GM12878 (cell line): ENCODE results near the gene ABCA2. TPM values are rescaled to one million over a fixed set of nuclear protein-coding genes. Genes with fewer than 3 reads are reported as not detected.
A peak's percentile ranks its signal among the peaks of the same experiment; 100 is the strongest.

Source experiments
- ATAC-seq: fragments of 200-7000 bp; cut with Tn5 transposase; 3 replicates; pipeline ENCODE4 v1.9.1; 2020; ENCODE audit warnings: mild to moderate bottlenecking, moderate library complexity
- BruUV-seq: library from RNA; stranded (reverse); fragments of 400-500 nt; replicated peaks from 2 replicates; lab custom pipeline; 2021; lab: Mats Ljungman, UMichigan
- CTCF ChIA-PET: fragments of 300-600 bp; sonication (Branson Sonifier 250); formaldehyde crosslinking; extraction: SDS; loops from one replicate; lab custom pipeline; 2021; ENCODE audit warnings: inconsistent platforms; lab: Yijun Ruan, JAX
- POLR2A ChIA-PET: fragments of 350-600 bp; formaldehyde crosslinking; extraction: SDS; loops from one replicate; lab custom pipeline; 2021; ENCODE audit warnings: inconsistent platforms; lab: Charles Lee
- RAD21 ChIA-PET: fragments of 300-600 bp; sonication (Branson Sonifier 250); formaldehyde crosslinking; loops from one replicate; lab custom pipeline; 2023; ENCODE audit warnings: antibody characterized with exemption; ENCODE audit not compliant: unreplicated experiment; lab: Charles Lee
- SMC1A ChIA-PET: fragments of 300-600 bp; sonication (Branson Sonifier 250); formaldehyde crosslinking; loops from one replicate; lab custom pipeline; 2023; ENCODE audit not compliant: unreplicated experiment, uncharacterized antibody; lab: Charles Lee
- DNase-seq: peaks from one replicate; pipeline ENCODE4 v3.0.0-alpha.2; 2011; ENCODE audit warnings: low read depth, low spot score
- FAIRE-seq: peaks from 3 replicates; lab custom pipeline; 2011; peaks lifted over from hg19 to GRCh38; lab: Jason Lieb, UNC
- H2AFZ ChIP-seq: 2 replicates; pipeline ENCODE4 v1.6.0; 2011; ENCODE audit warnings: low read depth, low read length, control low read depth; ENCODE audit not compliant: control insufficient read depth
- H3K27ac ChIP-seq: 2 replicates; pipeline ENCODE4 v1.5.1; 2011; ENCODE audit warnings: control low read depth; ENCODE audit not compliant: control insufficient read depth, insufficient read depth
- H3K27me3 ChIP-seq, 2 experiments: replicated peaks in 1 of 2; 2 replicates each; pipeline versions ENCODE4 v1.6.0 to v1.6.1; 2011; ENCODE audit warnings: low read length in 1 of 2; ENCODE audit not compliant: control insufficient read depth in 2 of 2, insufficient read depth in 2 of 2
- H3K36me3 ChIP-seq, 2 experiments: 2 replicates each; pipeline ENCODE4 v1.5.1; 2011; ENCODE audit warnings: low read length in 1 of 2; ENCODE audit not compliant: control insufficient read depth in 2 of 2, insufficient read depth in 2 of 2
- H3K4me1 ChIP-seq: 2 replicates; pipeline ENCODE4 v1.6.1; 2011; ENCODE audit warnings: mild to moderate bottlenecking, low read length, moderate library complexity, mixed read lengths; ENCODE audit not compliant: control insufficient read depth, insufficient read depth
- H3K4me2 ChIP-seq: 2 replicates; pipeline ENCODE4 v1.6.0; 2011; ENCODE audit warnings: control low read depth; ENCODE audit not compliant: control insufficient read depth, insufficient read depth
- H3K4me3 ChIP-seq: fragments of 200-600 bp; sonication (generic); 2 replicates; pipeline ENCODE4 v1.5.1; 2016
- H3K79me2 ChIP-seq: 2 replicates; pipeline ENCODE4 v1.6.0; 2011; ENCODE audit warnings: low read length; ENCODE audit not compliant: control insufficient read depth, insufficient read depth
- H3K9ac ChIP-seq: 2 replicates; pipeline ENCODE4 v1.8.0; 2011; ENCODE audit warnings: low read length, control low read depth, mixed read lengths; ENCODE audit not compliant: control insufficient read depth, insufficient read depth
- H3K9me3 ChIP-seq: replicated peaks from 3 replicates; pipeline ENCODE4 v1.5.1; 2011; ENCODE audit warnings: mild to moderate bottlenecking, low read length; ENCODE audit not compliant: control insufficient read depth, insufficient read depth
- H4K20me1 ChIP-seq: 2 replicates; pipeline ENCODE4 v1.6.0; 2011; ENCODE audit not compliant: control insufficient read depth, insufficient read depth
- BHLHE40 ChIP-seq, 2 experiments: fragments of 450-650 bp in 1 of 2; IDR thresholded peaks; 2 replicates each; pipeline ENCODE4 v1.6.1; 2011 to 2017; ENCODE audit warnings: low read depth in 2 of 2, borderline replicate concordance in 1 of 2, improper control_type of control experiment in 1 of 2, low read length in 1 of 2, mild to moderate bottlenecking in 1 of 2
- CHD1 ChIP-seq: IDR thresholded peaks from 2 replicates; pipeline ENCODE4 v1.6.1; 2012; ENCODE audit warnings: low read depth, low read length, improper control_type of control experiment
- CREB1 ChIP-seq: IDR thresholded peaks from 2 replicates; pipeline ENCODE4 v1.6.1; 2012; ENCODE audit warnings: low read depth, mild to moderate bottlenecking, inconsistent platforms
- EGR1 ChIP-seq, 2 experiments: IDR thresholded peaks; 1 replicate in 1 of 2; 2 replicates in 1 of 2; pipeline ENCODE4 v1.6.1; 2011 to 2012; ENCODE audit warnings: low read depth in 2 of 2, low read length in 2 of 2, borderline replicate concordance in 1 of 2, mild to moderate bottlenecking in 1 of 2, moderate library complexity in 1 of 2
- JUND ChIP-seq: IDR thresholded peaks from 2 replicates; pipeline ENCODE4 v1.6.1; 2012; ENCODE audit warnings: low read depth, mild to moderate bottlenecking, low read length, improper control_type of control experiment, moderate library complexity
- PML ChIP-seq: IDR thresholded peaks from 2 replicates; pipeline ENCODE4 v1.6.1; 2012; ENCODE audit warnings: low read length, inconsistent platforms
- RAD21 ChIP-seq: IDR thresholded peaks from 2 replicates; pipeline ENCODE4 v1.6.1; 2011; ENCODE audit warnings: mild to moderate bottlenecking, low read depth, low read length, moderate library complexity; ENCODE audit not compliant: insufficient read depth
- SMC3 ChIP-seq: IDR thresholded peaks from 2 replicates; pipeline ENCODE4 v1.6.1; 2011; ENCODE audit warnings: low read length, improper control_type of control experiment, borderline replicate concordance
- STAT3 ChIP-seq: IDR thresholded peaks from 2 replicates; pipeline ENCODE4 v1.6.1; 2011; ENCODE audit warnings: low read depth, low read length, improper control_type of control experiment
- SUZ12 ChIP-seq: fragments of 200-600 bp; sonication (generic); IDR thresholded peaks from one replicate; pipeline ENCODE4 v1.6.1; 2018; ENCODE audit warnings: antibody characterized with exemption, mild to moderate bottlenecking; ENCODE audit not compliant: unreplicated experiment
- TCF12 ChIP-seq: IDR thresholded peaks from 2 replicates; pipeline ENCODE4 v1.6.1; 2011; ENCODE audit warnings: low read depth, mild to moderate bottlenecking, low read length
- YY1 ChIP-seq: IDR thresholded peaks from 2 replicates; pipeline ENCODE4 v1.6.1; 2011; ENCODE audit warnings: low read depth, mild to moderate bottlenecking, low read length
- ZBED1 ChIP-seq: IDR thresholded peaks from 2 replicates; pipeline ENCODE4 v1.6.1; 2016; ENCODE audit warnings: borderline replicate concordance
- WGBS: methylation state at CpG from one replicate; pipeline ENCODE4 v1.1.6; 2016; ENCODE audit warnings: low lambda C conversion rate; ENCODE audit not compliant: insufficient replicate concordance, insufficient coverage; ENCODE audit errors: missing lambda C conversion rate; 5-methylcytosine and 5-hydroxymethylcytosine counted together
- in situ Hi-C: fragments of 300-500 bp; cut with MboI; formaldehyde crosslinking; loops from 9 replicates; pipeline ENCODE4 v1.14.3; 2018; ENCODE audit warnings: mixed read lengths
- intact Hi-C: fragments of 100-400 bp; cut with micrococcal nuclease; formaldehyde crosslinking; loops from one replicate; pipeline ENCODE4 v1.14.2; 2022; ENCODE audit not compliant: unreplicated experiment
- polyA plus RNA-seq, 11 experiments: library from polyadenylated mRNA; depleted of rRNA in 4 of 11; unstranded in 6 of 11; stranded (reverse) in 5 of 11; fragments of >200 nt; fragmentation: Nextera tagmentation in 4 of 11; fragmentation: Illumina TruSeq in 1 of 11; extraction: Ambion mirVana in 4 of 11; extraction: Trizol in 1 of 11; gene quantifications; 1 replicate in 1 of 11; 2 replicates in 10 of 11; pipeline versions ENCODE4 v1.2.1 to v1.2.3, GENCODE V29; 2011 to 2016; ENCODE audit warnings: inconsistent platforms in 2 of 11, missing spikeins in 2 of 11, low read depth in 1 of 11
- total RNA-seq, 4 experiments: library from RNA; depleted of rRNA in 3 of 4; stranded (reverse); fragments of >200 nt in 3 of 4; fragmentation: Illumina TruSeq in 1 of 4; extraction: Trizol in 1 of 4; gene quantifications; 2 replicates each; pipeline versions ENCODE4 v1.2.1 to v1.2.3, GENCODE V29; 2013 to 2021
- TF ChIP-seq, protein P1 (sequence below): fragments of 450-650 bp; formaldehyde crosslinking; IDR thresholded peaks from 2 replicates; pipeline ENCODE4 v1.5.0; 2022; ENCODE audit warnings: mild to moderate bottlenecking, missing genetic modification characterization
- TF ChIP-seq, protein P2 (sequence below): IDR thresholded peaks from 2 replicates; pipeline ENCODE4 v1.6.1; 2012; ENCODE audit warnings: low read depth, low read length, improper control_type of control experiment
- TF ChIP-seq, protein P3 (sequence below), 3 experiments: IDR thresholded peaks in 2 of 3; conservative IDR thresholded peaks in 1 of 3; 2 replicates each; pipeline ENCODE4 v1.5.1; 2011; ENCODE audit warnings: low read depth in 3 of 3, low read length in 3 of 3, mild to moderate bottlenecking in 3 of 3, control low read depth in 2 of 3, moderate library complexity in 2 of 3, inconsistent platforms in 1 of 3, mixed read lengths in 1 of 3; ENCODE audit not compliant: control insufficient read depth in 2 of 3, insufficient read depth in 1 of 3; ENCODE audit errors: extremely low read depth in 1 of 3

ABCA2 gene
- total and polyA plus RNA-seq, 10 of the 15 experiments (the other 5 are each of a cell fraction or from before 2014, with no cell fraction given) = 0.13 to 2.6 (median 0.71) TPM; not detected in 2

DNA sequence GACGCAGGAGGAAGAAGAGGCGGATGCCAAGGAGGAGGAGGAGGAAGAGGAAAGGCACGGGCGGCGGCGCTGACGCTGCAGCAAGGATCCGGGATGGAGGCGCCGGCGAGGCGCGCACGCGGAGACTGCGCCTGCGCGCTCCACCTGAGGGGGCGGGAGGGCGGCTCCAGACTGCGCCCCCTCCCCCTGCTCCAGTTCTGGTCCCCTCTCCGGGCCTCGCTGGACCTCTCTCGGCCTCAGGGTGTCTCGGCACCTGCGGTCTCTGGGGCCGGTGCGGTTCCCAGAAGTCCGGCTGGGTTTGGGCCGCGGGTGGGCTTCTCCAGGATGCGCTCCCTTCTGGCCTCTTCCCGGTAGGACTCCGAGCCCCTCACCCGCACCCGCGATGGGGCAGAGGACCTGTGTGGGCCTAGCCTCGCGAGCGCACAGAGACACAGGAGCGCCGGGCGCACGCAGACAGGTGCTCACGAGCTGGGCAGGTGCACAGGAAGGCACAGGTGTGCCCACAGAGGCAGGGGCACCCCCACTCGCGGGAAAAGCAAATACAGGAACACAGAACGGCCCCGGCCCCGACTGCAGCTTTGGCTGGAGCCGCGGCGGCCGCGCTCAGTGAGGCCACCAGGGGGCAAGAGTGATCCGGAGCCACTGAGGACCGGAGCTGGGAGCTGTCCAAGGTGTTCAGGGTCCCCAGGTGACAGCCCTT lies 18.2 kb upstream of the ABCA2 start, which contains the start of gene NPDC1:
Gene NPDC1, minus strand, starts transcription at position 90 of the 700 bp plus-strand sequence. CDS start 188 bp downstream, outside the sequence.
- 6% methylated on average over 42 of the region's 57 CpGs for WGBS
- no peaks in the 10 kb centered on the region for H4K20me1 ChIP-seq
- H3K9me3 ChIP-seq = no peaks in the 10 kb centered on the region
- no peak within 1 kb of the TSS for H3K9ac ChIP-seq
- H3K27ac ChIP-seq = no peak within 1 kb of the TSS
- SMC1A ChIA-PET = interaction anchor here (0.6 to 1.7 kb wide), 5 partner anchors 11 to 181 kb away, joined by 3 to 9 read pairs (median 5); no protein-coding TSS in a partner anchor
- peaks cover 12 to 18% of the 10 kb centered on the region in 2 experiments; a peak in 3 of 4 replicates for H3K27me3 ChIP-seq
- H3K79me2 ChIP-seq = no peaks in the 10 kb centered on the region
- POLR2A ChIA-PET = interaction anchor here (0.6 kb wide), 1 partner anchor 264 kb away, joined by 3 read pairs; no protein-coding TSS in a partner anchor
- no peak within 1 kb of the TSS for H2AFZ ChIP-seq
- peak; percentile 90 for ATAC-seq
- BruUV-seq = no TSS peak
- in situ Hi-C loops (no loop called here), intact Hi-C loops (loop anchor here (10.0 kb wide), 1 partner anchor 179 kb away; the partner anchor contains the start of genes CYSRT1, RNF208 and RNF224)
- H3K4me2 ChIP-seq = peak within 1 kb of the TSS; percentile 33; the same call in 1 of the 2 replicates
- H3K4me1 ChIP-seq = no peaks in the 10 kb centered on the region
- RAD21 ChIA-PET = interaction anchor here (0.6 to 1.7 kb wide), 15 partner anchors 11 to 395 kb away, joined by 3 to 25 read pairs (median 5); partner anchors contain the start of genes RNF224, SAPCD2, TMEM141 and UAP1L1
- FAIRE-seq = peak; percentile 89
- DNase-seq = no peak
- CTCF ChIA-PET = interaction anchor here (0.6 to 4.7 kb wide), 33 partner anchors 8 to 330 kb away, joined by 3 to 81 read pairs (median 4); partner anchors contain the start of genes FUT7, RNF224 and SAPCD2
- H3K4me3 ChIP-seq = no peak within 1 kb of the TSS
- no peaks in the 10 kb centered on the region for H3K36me3 ChIP-seq
- no peak for TF ChIP-seq CREB1
- peak; percentile 63 for TF ChIP-seq RAD21
- no peak for TF ChIP-seq CHD1
- TF ChIP-seq PML = no peak
- peak; percentile 66; the same call in 1 of the 2 replicates for TF ChIP-seq YY1
- TF ChIP-seq, protein P1, sequence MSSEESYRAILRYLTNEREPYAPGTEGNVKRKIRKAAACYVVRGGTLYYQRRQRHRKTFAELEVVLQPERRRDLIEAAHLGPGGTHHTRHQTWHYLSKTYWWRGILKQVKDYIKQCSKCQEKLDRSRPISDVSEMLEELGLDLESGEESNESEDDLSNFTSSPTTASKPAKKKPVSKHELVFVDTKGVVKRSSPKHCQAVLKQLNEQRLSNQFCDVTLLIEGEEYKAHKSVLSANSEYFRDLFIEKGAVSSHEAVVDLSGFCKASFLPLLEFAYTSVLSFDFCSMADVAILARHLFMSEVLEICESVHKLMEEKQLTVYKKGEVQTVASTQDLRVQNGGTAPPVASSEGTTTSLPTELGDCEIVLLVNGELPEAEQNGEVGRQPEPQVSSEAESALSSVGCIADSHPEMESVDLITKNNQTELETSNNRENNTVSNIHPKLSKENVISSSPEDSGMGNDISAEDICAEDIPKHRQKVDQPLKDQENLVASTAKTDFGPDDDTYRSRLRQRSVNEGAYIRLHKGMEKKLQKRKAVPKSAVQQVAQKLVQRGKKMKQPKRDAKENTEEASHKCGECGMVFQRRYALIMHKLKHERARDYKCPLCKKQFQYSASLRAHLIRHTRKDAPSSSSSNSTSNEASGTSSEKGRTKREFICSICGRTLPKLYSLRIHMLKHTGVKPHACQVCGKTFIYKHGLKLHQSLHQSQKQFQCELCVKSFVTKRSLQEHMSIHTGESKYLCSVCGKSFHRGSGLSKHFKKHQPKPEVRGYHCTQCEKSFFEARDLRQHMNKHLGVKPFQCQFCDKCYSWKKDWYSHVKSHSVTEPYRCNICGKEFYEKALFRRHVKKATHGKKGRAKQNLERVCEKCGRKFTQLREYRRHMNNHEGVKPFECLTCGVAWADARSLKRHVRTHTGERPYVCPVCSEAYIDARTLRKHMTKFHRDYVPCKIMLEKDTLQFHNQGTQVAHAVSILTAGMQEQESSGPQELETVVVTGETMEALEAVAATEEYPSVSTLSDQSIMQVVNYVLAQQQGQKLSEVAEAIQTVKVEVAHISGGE (CRISPR knock-in tag) = no peak
- no peak for TF ChIP-seq STAT3
- peak in 1 of 2 experiments; percentile 12; a peak in 1 of 4 replicates for TF ChIP-seq BHLHE40 (IDR thresholded peaks at IDR 0.05; ENCODE audit: borderline replicate concordance in 1 of 2, low read depth in 2 of 2, low read length in 1 of 2)
- TF ChIP-seq ZBED1 = no peak
- no peak for TF ChIP-seq JUND
- TF ChIP-seq TCF12 = peak; percentile 46; the same call in 1 of the 2 replicates
- no peak for TF ChIP-seq EGR1 (IDR thresholded peaks at IDR 0.05; ENCODE audit: borderline replicate concordance in 1 of 2, low read depth in 2 of 2, low read length in 2 of 2)
- TF ChIP-seq, protein P2, sequence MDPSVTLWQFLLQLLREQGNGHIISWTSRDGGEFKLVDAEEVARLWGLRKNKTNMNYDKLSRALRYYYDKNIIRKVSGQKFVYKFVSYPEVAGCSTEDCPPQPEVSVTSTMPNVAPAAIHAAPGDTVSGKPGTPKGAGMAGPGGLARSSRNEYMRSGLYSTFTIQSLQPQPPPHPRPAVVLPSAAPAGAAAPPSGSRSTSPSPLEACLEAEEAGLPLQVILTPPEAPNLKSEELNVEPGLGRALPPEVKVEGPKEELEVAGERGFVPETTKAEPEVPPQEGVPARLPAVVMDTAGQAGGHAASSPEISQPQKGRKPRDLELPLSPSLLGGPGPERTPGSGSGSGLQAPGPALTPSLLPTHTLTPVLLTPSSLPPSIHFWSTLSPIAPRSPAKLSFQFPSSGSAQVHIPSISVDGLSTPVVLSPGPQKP = no peak
- TF ChIP-seq, protein P3, sequence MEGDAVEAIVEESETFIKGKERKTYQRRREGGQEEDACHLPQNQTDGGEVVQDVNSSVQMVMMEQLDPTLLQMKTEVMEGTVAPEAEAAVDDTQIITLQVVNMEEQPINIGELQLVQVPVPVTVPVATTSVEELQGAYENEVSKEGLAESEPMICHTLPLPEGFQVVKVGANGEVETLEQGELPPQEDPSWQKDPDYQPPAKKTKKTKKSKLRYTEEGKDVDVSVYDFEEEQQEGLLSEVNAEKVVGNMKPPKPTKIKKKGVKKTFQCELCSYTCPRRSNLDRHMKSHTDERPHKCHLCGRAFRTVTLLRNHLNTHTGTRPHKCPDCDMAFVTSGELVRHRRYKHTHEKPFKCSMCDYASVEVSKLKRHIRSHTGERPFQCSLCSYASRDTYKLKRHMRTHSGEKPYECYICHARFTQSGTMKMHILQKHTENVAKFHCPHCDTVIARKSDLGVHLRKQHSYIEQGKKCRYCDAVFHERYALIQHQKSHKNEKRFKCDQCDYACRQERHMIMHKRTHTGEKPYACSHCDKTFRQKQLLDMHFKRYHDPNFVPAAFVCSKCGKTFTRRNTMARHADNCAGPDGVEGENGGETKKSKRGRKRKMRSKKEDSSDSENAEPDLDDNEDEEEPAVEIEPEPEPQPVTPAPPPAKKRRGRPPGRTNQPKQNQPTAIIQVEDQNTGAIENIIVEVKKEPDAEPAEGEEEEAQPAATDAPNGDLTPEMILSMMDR (IDR thresholded peaks at IDR 0.05 in 2 of 3, conservative IDR thresholded peaks at IDR 0.05 in 1 of 3; ENCODE audit: control insufficient read depth in 2 of 3, extremely low read depth in 1 of 3, insufficient read depth in 1 of 3, low read depth in 3 of 3, low read length in 3 of 3) = peak; percentile 82 to 95 (median 93)
- peak; percentile 35 for TF ChIP-seq SUZ12
- peak; percentile 75 for TF ChIP-seq SMC3
